HepG2 (cell line): Measurements from ENCODE around the gene PLA2R1. TPM values are rescaled to one million over a fixed set of nuclear protein-coding genes. Genes with fewer than 3 reads are reported as not detected.

Source experiments
- EHMT2 ChIP-seq: fragments of 200-600 bp; sonication (generic); IDR thresholded peaks from 2 replicates; pipeline ENCODE4 v1.7.0; 2017; ENCODE audit warnings: antibody characterized with exemption, low read depth, low read length, borderline replicate concordance
- GATAD1 ChIP-seq: IDR thresholded peaks from 2 replicates; pipeline ENCODE4 v1.6.1; 2016; ENCODE audit warnings: missing genetic modification reagents, missing compliant biosample characterization
- GZF1 ChIP-seq: sonication (generic); formaldehyde crosslinking; IDR thresholded peaks from 2 replicates; pipeline ENCODE4 v1.5.1; 2020; ENCODE audit warnings: mild to moderate bottlenecking, missing genetic modification reagents
- HNRNPUL1 ChIP-seq: fragments of 200-400 bp; formaldehyde crosslinking; IDR thresholded peaks from 2 replicates; pipeline ENCODE4 v1.6.1; 2017; ENCODE audit warnings: low read depth, mild to moderate bottlenecking, low read length, moderate library complexity
- KLF11 ChIP-seq: IDR thresholded peaks from 2 replicates; pipeline ENCODE4 v1.6.1; 2016; ENCODE audit warnings: missing compliant biosample characterization
- KMT2A ChIP-seq: sonication (generic); formaldehyde crosslinking; IDR thresholded peaks from 2 replicates; pipeline ENCODE4 v1.4.0; 2020; ENCODE audit warnings: missing genetic modification reagents
- NFRKB ChIP-seq: fragments of 450-650 bp; IDR thresholded peaks from 2 replicates; pipeline ENCODE4 v1.6.1; 2017
- SNRNP70 ChIP-seq: fragments of 200-400 bp; formaldehyde crosslinking; IDR thresholded peaks from 2 replicates; pipeline ENCODE4 v1.6.1; 2017; ENCODE audit warnings: mild to moderate bottlenecking, low read depth, low read length, moderate library complexity
- SP4 ChIP-seq: sonication (generic); formaldehyde crosslinking; IDR thresholded peaks from 2 replicates; pipeline ENCODE4 v1.8.1; 2023; ENCODE audit warnings: mild to moderate bottlenecking, missing genetic modification reagents
- ZBTB42 ChIP-seq: sonication (generic); formaldehyde crosslinking; IDR thresholded peaks from 2 replicates; pipeline ENCODE4 v1.5.0; 2020; ENCODE audit warnings: mild to moderate bottlenecking, missing genetic modification reagents
- polyA plus RNA-seq, 8 experiments: library from polyadenylated mRNA; depleted of rRNA in 3 of 8; stranded (reverse) in 7 of 8; unstranded in 1 of 8; fragments of >200 nt; fragmentation: Illumina TruSeq in 4 of 8; extraction: Trizol in 4 of 8; gene quantifications; 2 replicates each; pipeline versions ENCODE4 v1.2.1 to v1.2.3, GENCODE V29; 2011 to 2016; ENCODE audit warnings: low read depth in 4 of 8, missing spikeins in 1 of 8, mixed read lengths in 1 of 8; ENCODE audit not compliant: insufficient read depth in 1 of 8
- total RNA-seq, 5 experiments: library from RNA; depleted of rRNA; stranded (reverse); fragments of >200 nt; fragmentation: Illumina TruSeq; extraction: Trizol; gene quantifications; 2 replicates each; pipeline ENCODE4 v1.2.3, GENCODE V29; 2016; ENCODE audit warnings: low read depth in 1 of 5
- TF ChIP-seq, protein P1 (sequence below): sonication (generic); formaldehyde crosslinking; IDR thresholded peaks from 2 replicates; pipeline ENCODE4 v1.5.0; 2020; ENCODE audit warnings: missing genetic modification reagents, mild to moderate bottlenecking, borderline replicate concordance
- TF ChIP-seq, protein P2 (sequence below), 2 experiments: sonication (generic) in 1 of 2; formaldehyde crosslinking in 1 of 2; IDR thresholded peaks; 2 replicates each; pipeline versions ENCODE4 v1.4.0 to v1.6.1; 2018 to 2020; ENCODE audit warnings: missing genetic modification reagents in 2 of 2, borderline replicate concordance in 1 of 2, low read depth in 1 of 2, mild to moderate bottlenecking in 1 of 2, missing biosample characterization in 1 of 2
- TF ChIP-seq, protein P3 (sequence below): sonication (generic); formaldehyde crosslinking; IDR thresholded peaks from 2 replicates; pipeline ENCODE4 v1.9.0; 2022; ENCODE audit warnings: missing genetic modification reagents, mild to moderate bottlenecking, borderline replicate concordance
- TF ChIP-seq, protein P4 (sequence below): sonication (generic); formaldehyde crosslinking; IDR thresholded peaks from 2 replicates; pipeline ENCODE4 v1.4.0; 2020; ENCODE audit warnings: mild to moderate bottlenecking, missing genetic modification reagents
- TF ChIP-seq, protein P5 (sequence below): sonication (generic); formaldehyde crosslinking; IDR thresholded peaks from 2 replicates; pipeline ENCODE4 v1.4.0; 2020; ENCODE audit warnings: low read depth, mild to moderate bottlenecking, missing genetic modification reagents
- TF ChIP-seq, protein P6 (sequence below): sonication (generic); formaldehyde crosslinking; IDR thresholded peaks from 2 replicates; pipeline ENCODE4 v1.8.0; 2022; ENCODE audit warnings: missing genetic modification reagents, low read depth, mild to moderate bottlenecking, borderline replicate concordance
- TF ChIP-seq, protein P7 (sequence below): sonication (generic); formaldehyde crosslinking; IDR thresholded peaks from 2 replicates; pipeline ENCODE4 v1.4.0; 2020; ENCODE audit warnings: missing genetic modification reagents, borderline replicate concordance

PLA2R1 gene
- total and polyA plus RNA-seq, 2 of the 13 experiments (the other 11 are each of a cell fraction or from before 2014, with no cell fraction given) = not detected

DNA sequence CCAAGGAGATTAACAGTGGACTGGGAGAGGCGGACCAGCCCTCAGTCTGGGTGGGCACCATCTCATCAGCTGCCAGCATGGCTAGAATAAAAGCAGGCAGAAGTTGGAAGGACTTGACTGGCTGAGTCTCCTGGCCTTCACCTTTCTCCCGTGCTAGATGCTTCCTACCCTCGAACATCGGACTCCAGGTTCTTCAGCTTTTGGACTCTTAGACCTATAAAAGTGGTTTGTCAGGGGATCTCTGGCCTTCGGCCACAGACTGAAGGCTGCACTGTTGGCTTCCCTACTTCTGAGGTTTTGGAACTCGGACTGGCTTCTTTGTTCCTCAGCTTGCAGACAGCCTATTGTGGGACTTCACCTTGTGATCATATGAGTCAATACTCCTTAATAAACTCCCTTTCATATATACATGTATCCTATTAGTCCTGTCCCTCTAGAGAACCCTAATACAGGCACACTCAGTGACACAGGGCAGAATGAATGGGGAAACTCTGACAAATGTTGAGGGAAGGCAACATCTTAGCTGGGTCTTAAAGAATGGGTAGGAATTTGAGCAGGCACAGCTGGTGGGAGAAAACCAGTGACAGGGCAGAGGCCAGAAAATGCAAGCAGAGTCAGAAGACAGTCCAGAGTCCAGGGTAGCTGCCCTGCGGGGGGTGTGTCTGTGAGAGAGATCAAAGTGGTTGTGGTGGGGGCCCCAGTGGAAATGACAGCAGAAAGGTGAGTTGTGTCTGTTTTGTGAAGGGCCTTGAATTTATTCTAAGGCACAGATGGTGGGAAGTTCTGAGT is 156.3 kb downstream of the PLA2R1 start (continued):
- TF ChIP-seq, protein P1, sequence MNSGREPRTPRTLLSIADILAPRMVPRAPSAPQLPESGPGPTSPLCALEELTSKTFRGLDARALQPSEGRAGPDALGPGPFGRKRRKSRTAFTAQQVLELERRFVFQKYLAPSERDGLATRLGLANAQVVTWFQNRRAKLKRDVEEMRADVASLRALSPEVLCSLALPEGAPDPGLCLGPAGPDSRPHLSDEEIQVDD = no peak
- TF ChIP-seq ZBTB42 (no peak), EHMT2 (peak; percentile 48; the same call in 1 of the 2 replicates), GZF1 (CRISPR knock-in tag) (no peak), NFRKB (no peak), SNRNP70 (no peak), GATAD1 (CRISPR knock-in tag) (no peak), SP4 (CRISPR knock-in tag) (peak; percentile 58; the same call in 1 of the 2 replicates), HNRNPUL1 (no peak), KMT2A (CRISPR knock-in tag) (no peak), KLF11 (0 out of 2 replicates have a peak, but pooled peaks have one; percentile 72)
- TF ChIP-seq, protein P2, sequence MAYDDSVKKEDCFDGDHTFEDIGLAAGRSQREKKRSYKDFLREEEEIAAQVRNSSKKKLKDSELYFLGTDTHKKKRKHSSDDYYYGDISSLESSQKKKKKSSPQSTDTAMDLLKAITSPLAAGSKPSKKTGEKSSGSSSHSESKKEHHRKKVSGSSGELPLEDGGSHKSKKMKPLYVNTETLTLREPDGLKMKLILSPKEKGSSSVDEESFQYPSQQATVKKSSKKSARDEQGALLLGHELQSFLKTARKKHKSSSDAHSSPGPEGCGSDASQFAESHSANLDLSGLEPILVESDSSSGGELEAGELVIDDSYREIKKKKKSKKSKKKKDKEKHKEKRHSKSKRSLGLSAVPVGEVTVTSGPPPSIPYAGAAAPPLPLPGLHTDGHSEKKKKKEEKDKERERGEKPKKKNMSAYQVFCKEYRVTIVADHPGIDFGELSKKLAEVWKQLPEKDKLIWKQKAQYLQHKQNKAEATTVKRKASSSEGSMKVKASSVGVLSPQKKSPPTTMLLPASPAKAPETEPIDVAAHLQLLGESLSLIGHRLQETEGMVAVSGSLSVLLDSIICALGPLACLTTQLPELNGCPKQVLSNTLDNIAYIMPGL (CRISPR knock-in tag; IDR thresholded peaks at IDR 0.05; ENCODE audit: borderline replicate concordance in 1 of 2, low read depth in 1 of 2) = no peak
- TF ChIP-seq, protein P3, sequence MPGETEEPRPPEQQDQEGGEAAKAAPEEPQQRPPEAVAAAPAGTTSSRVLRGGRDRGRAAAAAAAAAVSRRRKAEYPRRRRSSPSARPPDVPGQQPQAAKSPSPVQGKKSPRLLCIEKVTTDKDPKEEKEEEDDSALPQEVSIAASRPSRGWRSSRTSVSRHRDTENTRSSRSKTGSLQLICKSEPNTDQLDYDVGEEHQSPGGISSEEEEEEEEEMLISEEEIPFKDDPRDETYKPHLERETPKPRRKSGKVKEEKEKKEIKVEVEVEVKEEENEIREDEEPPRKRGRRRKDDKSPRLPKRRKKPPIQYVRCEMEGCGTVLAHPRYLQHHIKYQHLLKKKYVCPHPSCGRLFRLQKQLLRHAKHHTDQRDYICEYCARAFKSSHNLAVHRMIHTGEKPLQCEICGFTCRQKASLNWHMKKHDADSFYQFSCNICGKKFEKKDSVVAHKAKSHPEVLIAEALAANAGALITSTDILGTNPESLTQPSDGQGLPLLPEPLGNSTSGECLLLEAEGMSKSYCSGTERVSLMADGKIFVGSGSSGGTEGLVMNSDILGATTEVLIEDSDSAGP (CRISPR knock-in tag) = peak; percentile 36; the same call in 1 of the 2 replicates
- TF ChIP-seq, protein P4, sequence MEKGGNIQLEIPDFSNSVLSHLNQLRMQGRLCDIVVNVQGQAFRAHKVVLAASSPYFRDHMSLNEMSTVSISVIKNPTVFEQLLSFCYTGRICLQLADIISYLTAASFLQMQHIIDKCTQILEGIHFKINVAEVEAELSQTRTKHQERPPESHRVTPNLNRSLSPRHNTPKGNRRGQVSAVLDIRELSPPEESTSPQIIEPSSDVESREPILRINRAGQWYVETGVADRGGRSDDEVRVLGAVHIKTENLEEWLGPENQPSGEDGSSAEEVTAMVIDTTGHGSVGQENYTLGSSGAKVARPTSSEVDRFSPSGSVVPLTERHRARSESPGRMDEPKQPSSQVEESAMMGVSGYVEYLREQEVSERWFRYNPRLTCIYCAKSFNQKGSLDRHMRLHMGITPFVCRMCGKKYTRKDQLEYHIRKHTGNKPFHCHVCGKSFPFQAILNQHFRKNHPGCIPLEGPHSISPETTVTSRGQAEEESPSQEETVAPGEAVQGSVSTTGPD (CRISPR knock-in tag) = no peak
- TF ChIP-seq, protein P5, sequence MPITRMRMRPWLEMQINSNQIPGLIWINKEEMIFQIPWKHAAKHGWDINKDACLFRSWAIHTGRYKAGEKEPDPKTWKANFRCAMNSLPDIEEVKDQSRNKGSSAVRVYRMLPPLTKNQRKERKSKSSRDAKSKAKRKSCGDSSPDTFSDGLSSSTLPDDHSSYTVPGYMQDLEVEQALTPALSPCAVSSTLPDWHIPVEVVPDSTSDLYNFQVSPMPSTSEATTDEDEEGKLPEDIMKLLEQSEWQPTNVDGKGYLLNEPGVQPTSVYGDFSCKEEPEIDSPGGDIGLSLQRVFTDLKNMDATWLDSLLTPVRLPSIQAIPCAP = 0 out of 2 replicates have a peak, but pooled peaks have one; percentile 33
- TF ChIP-seq, protein P6, sequence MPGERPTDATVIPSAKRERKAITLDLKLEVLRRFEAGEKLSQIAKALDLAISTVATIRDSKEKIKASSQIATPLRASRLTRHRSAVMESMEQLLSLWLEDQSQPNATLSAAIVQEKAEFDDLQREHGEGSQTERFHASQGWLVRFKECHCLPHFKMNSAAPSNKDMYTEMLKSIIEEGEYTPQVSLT (CRISPR knock-in tag) = no peak
- TF ChIP-seq, protein P7, sequence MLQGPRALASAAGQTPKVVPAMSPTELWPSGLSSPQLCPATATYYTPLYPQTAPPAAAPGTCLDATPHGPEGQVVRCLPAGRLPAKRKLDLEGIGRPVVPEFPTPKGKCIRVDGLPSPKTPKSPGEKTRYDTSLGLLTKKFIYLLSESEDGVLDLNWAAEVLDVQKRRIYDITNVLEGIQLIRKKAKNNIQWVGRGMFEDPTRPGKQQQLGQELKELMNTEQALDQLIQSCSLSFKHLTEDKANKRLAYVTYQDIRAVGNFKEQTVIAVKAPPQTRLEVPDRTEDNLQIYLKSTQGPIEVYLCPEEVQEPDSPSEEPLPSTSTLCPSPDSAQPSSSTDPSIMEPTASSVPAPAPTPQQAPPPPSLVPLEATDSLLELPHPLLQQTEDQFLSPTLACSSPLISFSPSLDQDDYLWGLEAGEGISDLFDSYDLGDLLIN = no peak
